Renal cortex interstitium (tissue), 11 donors: Measurements from ENCODE around the gene VIM. TPM values are rescaled to one million over a fixed set of nuclear protein-coding genes. Genes with fewer than 3 reads are reported as not detected.

Source experiments
- DNase-seq, 11 donors: peaks; one replicate each; pipeline ENCODE4 v3.0.0-alpha.2; 2013; ENCODE audit warnings: low read depth in 9 of 11, low spot score in 4 of 11; ENCODE audit errors: extremely low read depth in 1 of 11
- polyA plus RNA-seq, 3 donors: library from polyadenylated mRNA; unstranded; fragments of 120-200 nt; gene quantifications; one replicate each; pipeline ENCODE4 v1.2.1, GENCODE V29; 2013; ENCODE audit not compliant: insufficient read length in 3 of 3

VIM gene
- polyA plus RNA-seq, 3 donors: 1,119 to 1,515 (median 1,333) TPM

- no peak for DNase-seq
These were observed 50.7 kb downstream of the VIM start for GRCh38 chr10:17278607-17279240.

GRCh38 chr10:17282311-17282710 is 54.3 kb downstream of the VIM start:
- DNase-seq: no peak

- no peak for DNase-seq
These were observed 58.8 kb downstream of the VIM start for GRCh38 chr10:17286562-17287550.

Other genes with a start within 250 kb of the VIM start
- 100 to 1,000 TPM; 200 to 277 (median 202) TPM for gene CUBN, start 98.4 kb upstream of the VIM start, polyA plus RNA-seq
- 10 to 100 TPM in 2 of 3 donors, 1 to 10 TPM in 1; 8.8 to 12.8 (median 10.5) TPM for gene TRDMT1, start 26.6 kb upstream of the VIM start, polyA plus RNA-seq
- 1 to 10 TPM in 2 of 3 donors, under 1 TPM in 1; 0.93 to 1.6 (median 1.1) TPM for gene ST8SIA6, start 226.4 kb downstream of the VIM start, polyA plus RNA-seq